K562 (cell line): ENCODE data around the gene NPEPPS. TPM values are rescaled to one million over a fixed set of nuclear protein-coding genes. Genes with fewer than 3 reads are reported as not detected.

Experiments
- ATAC-seq: fragments of 200-7000 bp; cut with Tn5 transposase; 3 replicates; pipeline ENCODE4 v1.9.1; 2020; ENCODE audit warnings: moderate library complexity
- BruUV-seq: library from RNA; stranded (reverse); fragments of 400-500 nt; replicated peaks from 2 replicates; lab custom pipeline; 2021; lab: Mats Ljungman, UMichigan
- CTCF ChIA-PET: fragments of 300-600 bp; formaldehyde crosslinking; extraction: SDS; loops from one replicate; lab custom pipeline; 2021; ENCODE audit warnings: low intra/inter-chr PET ratio; lab: Yijun Ruan, JAX
- POLR2A ChIA-PET: fragments of 300-600, 350-650 bp; sonication (Branson Sonifier 250); formaldehyde crosslinking; extraction: SDS; loops from one replicate; lab custom pipeline; 2021; ENCODE audit warnings: antibody characterized with exemption, inconsistent platforms; lab: Yijun Ruan, JAX
- DNase-seq, 4 experiments: peaks; one replicate each; pipeline versions ENCODE4 v3.0.0 to v3.0.0-alpha.2; 2011 to 2018; ENCODE audit warnings: low spot score in 3 of 4, mixed read lengths in 3 of 4; ENCODE audit errors: extremely low read depth in 1 of 4
- FAIRE-seq: peaks from 2 replicates; lab custom pipeline; 2011; peaks lifted over from hg19 to GRCh38; lab: Jason Lieb, UNC
- H2AFZ ChIP-seq: 2 replicates; pipeline ENCODE4 v1.6.0; 2011; ENCODE audit warnings: low read depth, low read length, control low read depth, inconsistent platforms
- H3K27ac ChIP-seq: fragments of 200-600 bp; 3 replicates; pipeline ENCODE4 v1.8.0; 2011; ENCODE audit warnings: low read depth, mild to moderate bottlenecking, control low read depth, inconsistent platforms, low read length, moderate library complexity, mixed read lengths; ENCODE audit errors: extremely low read depth
- H3K27me3 ChIP-seq, 2 experiments: fragments of 300-600 bp in 1 of 2; 2 replicates in 1 of 2; 3 replicates in 1 of 2; pipeline versions ENCODE4 v1.6.0 to v1.8.0; 2011; ENCODE audit warnings: inconsistent platforms in 2 of 2, low read length in 2 of 2, mild to moderate bottlenecking in 1 of 2, mixed read lengths in 1 of 2, moderate library complexity in 1 of 2; ENCODE audit not compliant: control insufficient read depth in 2 of 2, insufficient read depth in 2 of 2
- H3K36me3 ChIP-seq: fragments of 300-600 bp; 3 replicates; pipeline ENCODE4 v1.8.0; 2011; ENCODE audit warnings: mild to moderate bottlenecking, low read length, inconsistent platforms; ENCODE audit not compliant: control insufficient read depth, insufficient read depth
- H3K4me1 ChIP-seq, 2 experiments: fragments of 200-600 bp in 1 of 2; replicated peaks in 1 of 2; 2 replicates in 1 of 2; 3 replicates in 1 of 2; pipeline versions ENCODE4 v1.5.1 to v1.8.0; 2011; ENCODE audit warnings: inconsistent platforms in 2 of 2, low read length in 2 of 2, mild to moderate bottlenecking in 1 of 2, mixed read lengths in 1 of 2, moderate library complexity in 1 of 2; ENCODE audit not compliant: control insufficient read depth in 2 of 2, insufficient read depth in 2 of 2
- H3K4me2 ChIP-seq: 2 replicates; pipeline ENCODE4 v1.6.1; 2011; ENCODE audit warnings: low read length, control low read depth, inconsistent platforms, mixed read lengths; ENCODE audit not compliant: insufficient read depth
- H3K4me3 ChIP-seq: fragments of 200-600 bp; sonication (generic), shearing (Covaris generic); 2 replicates; pipeline ENCODE4 v1.5.1; 2016; ENCODE audit warnings: control low read depth, inconsistent platforms
- H3K79me2 ChIP-seq: fragments of 200-600 bp; 3 replicates; pipeline ENCODE4 v1.8.0; 2011; ENCODE audit warnings: low read length, inconsistent platforms; ENCODE audit not compliant: control insufficient read depth, insufficient read depth
- H3K9ac ChIP-seq, 2 experiments: 2 replicates each; pipeline versions ENCODE4 v1.6.0 to v1.6.1; 2011; ENCODE audit warnings: low read depth in 2 of 2, low read length in 2 of 2, control low read depth in 1 of 2, inconsistent platforms in 1 of 2, mild to moderate bottlenecking in 1 of 2, mixed read lengths in 1 of 2; ENCODE audit not compliant: insufficient read depth in 1 of 2
- H3K9me1 ChIP-seq: one replicate; pipeline ENCODE4 v1.6.0; 2011; ENCODE audit warnings: inconsistent platforms, mild to moderate bottlenecking, low read length, moderate library complexity; ENCODE audit not compliant: control insufficient read depth, insufficient read depth
- H3K9me3 ChIP-seq: replicated peaks from 2 replicates; pipeline ENCODE4 v1.5.1; 2011; ENCODE audit warnings: low read depth, low read length, inconsistent platforms; ENCODE audit not compliant: control insufficient read depth, insufficient read depth
- H4K20me1 ChIP-seq: replicated peaks from 2 replicates; pipeline ENCODE4 v1.6.1; 2011; ENCODE audit warnings: low read length, inconsistent platforms, mixed read lengths; ENCODE audit not compliant: control insufficient read depth, insufficient read depth
- ATF3 ChIP-seq, 2 experiments: fragments of 450-650 bp in 1 of 2; sonication (generic) in 1 of 2; formaldehyde crosslinking in 1 of 2; IDR thresholded peaks in 1 of 2; conservative IDR thresholded peaks in 1 of 2; 2 replicates each; pipeline versions ENCODE4 v1.6.1 to v1.8.1; 2016 to 2023; ENCODE audit warnings: mild to moderate bottlenecking in 2 of 2, moderate library complexity in 2 of 2, inconsistent platforms in 1 of 2, missing genetic modification reagents in 1 of 2
- HNRNPK ChIP-seq: fragments of 200-400 bp; formaldehyde crosslinking; IDR thresholded peaks from one replicate; pipeline ENCODE4 v1.6.1; 2018; ENCODE audit warnings: mild to moderate bottlenecking, low read depth, low read length; ENCODE audit not compliant: poor library complexity, severe bottlenecking
- SETDB1 ChIP-seq: IDR thresholded peaks from one replicate; pipeline ENCODE4 v1.6.1; 2012; ENCODE audit warnings: low read length, control low read depth, inconsistent platforms
- WGBS: fragments of 100-300 bp; shearing (Covaris generic); methylation state at CpG from one replicate; pipeline ENCODE4 v1.1.6; 2016; ENCODE audit warnings: low coverage, mixed read lengths; ENCODE audit not compliant: insufficient coverage; ENCODE audit errors: missing lambda C conversion rate; 5-methylcytosine and 5-hydroxymethylcytosine counted together
- in situ Hi-C: fragments of 300-500 bp; cut with MboI; formaldehyde crosslinking; loops from 4 replicates; pipeline ENCODE4 v1.15.0; 2018; ENCODE audit warnings: inconsistent platforms, mixed read lengths
- intact Hi-C: fragments of 100-400 bp; cut with micrococcal nuclease; formaldehyde crosslinking; loops from 2 replicates; pipeline ENCODE4 v1.14.2; 2022
- polyA plus RNA-seq, 8 experiments: library from polyadenylated mRNA; depleted of rRNA in 4 of 8; stranded (reverse) in 5 of 8; unstranded in 3 of 8; fragments of >200 nt; fragmentation: Nextera tagmentation in 2 of 8; fragmentation: Illumina TruSeq in 1 of 8; extraction: Ambion mirVana in 2 of 8; extraction: Trizol in 1 of 8; gene quantifications; 2 replicates each; pipeline versions ENCODE4 v1.2.1 to v1.2.3, GENCODE V29; 2011 to 2014; ENCODE audit warnings: inconsistent platforms in 1 of 8, missing spikeins in 1 of 8
- total RNA-seq, 7 experiments: library from RNA; depleted of rRNA in 6 of 7; stranded (reverse); fragments of >200 nt in 6 of 7; fragmentation: Illumina TruSeq in 2 of 7; extraction: Trizol in 2 of 7; gene quantifications; 2 replicates each; pipeline versions ENCODE4 v1.2.1 to v1.2.3, GENCODE V29; 2011 to 2021; ENCODE audit warnings: low replicate concordance in 1 of 7

Gene NPEPPS
- total and polyA plus RNA-seq, 9 of the 15 experiments (the other 6 are each of a cell fraction or from before 2014, with no cell fraction given): 21.4 to 108 (median 46.0) TPM

- ChIA-PET CTCF (no interaction called here), POLR2A (interaction anchor here (3.4 kb wide), 1 partner anchor 14 kb away, joined by 19 read pairs; the partner anchor contains the start of gene KPNB1)
- DNase-seq (no peak), ATAC-seq (no peak), FAIRE-seq (no peak)
- H3K9ac ChIP-seq: no peak overlapping the region
- in situ Hi-C loops (no loop called here), intact Hi-C loops (no loop called here)
- H3K4me2 ChIP-seq: no peak overlapping the region
- H3K36me3 ChIP-seq: no peaks in the 10 kb centered on the region
- H3K4me3 ChIP-seq: no peak overlapping the region
- no peaks in the 10 kb centered on the region for H3K27me3 ChIP-seq
- BruUV-seq: no TSS peak
- H4K20me1 ChIP-seq: no peaks in the 10 kb centered on the region
- H2AFZ ChIP-seq: no peak overlapping the region
- H3K79me2 ChIP-seq: no peaks in the 10 kb centered on the region
- peaks cover 0 to 3% of the 10 kb centered on the region in 2 experiments; a peak in 3 of 5 replicates for H3K4me1 ChIP-seq
- no peaks in the 10 kb centered on the region for H3K9me3 ChIP-seq
- TF ChIP-seq HNRNPK (no peak), ATF3 (IDR thresholded peaks at IDR 0.05) (peak; percentile 53), ATF3 (CRISPR knock-in tag; conservative IDR thresholded peaks at IDR 0.05) (no peak), SETDB1 (no peak)
- H3K9me1 ChIP-seq: no peaks in the 10 kb centered on the region
- H3K27ac ChIP-seq: no peak overlapping the region
- 59% methylated on average over 1 of the region's 3 CpGs for WGBS
Measured at GRCh38 chr17:47635734-47636133, 104.8 kb downstream of the NPEPPS start.
